ENCODE data around the gene TMEM203. TPM values are rescaled to one million over a fixed set of nuclear protein-coding genes. Genes with fewer than 3 reads are reported as not detected.

TMEM203 gene, protein sequence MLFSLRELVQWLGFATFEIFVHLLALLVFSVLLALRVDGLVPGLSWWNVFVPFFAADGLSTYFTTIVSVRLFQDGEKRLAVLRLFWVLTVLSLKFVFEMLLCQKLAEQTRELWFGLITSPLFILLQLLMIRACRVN
- 36.7 and 36.9 TPM in 2 replicates for total RNA-seq (2016; rRNA removed; fragmentation: Illumina TruSeq; extraction: Trizol)
- 13.2 and 14.3 TPM in 2 replicates for total RNA-seq (2016; cell fraction: cytosol; rRNA removed; fragmentation: Illumina TruSeq; extraction: Trizol; ENCODE audit: low read depth)
- total RNA-seq (2016; cell fraction: insoluble cytoplasmic fraction; rRNA removed; fragmentation: Illumina TruSeq; extraction: Trizol): 37.8 TPM in 2 replicates
- 34.6 and 37.7 TPM in 2 replicates for total RNA-seq (2016; cell fraction: membrane; rRNA removed; fragmentation: Illumina TruSeq; extraction: Trizol)
- 15.2 and 16.6 TPM in 2 replicates for total RNA-seq (2016; cell fraction: nucleus; rRNA removed; fragmentation: Illumina TruSeq; extraction: Trizol)
- polyA plus RNA-seq (2011; rRNA removed): 23.0 and 23.4 TPM in 2 replicates
- 27.7 and 31.7 TPM in 2 replicates for polyA plus RNA-seq (2011; cell fraction: cytosol; rRNA removed)
- 12.2 and 13.2 TPM in 2 replicates for polyA plus RNA-seq (2011; cell fraction: nucleus; rRNA removed)
- polyA plus RNA-seq (2012): 22.5 and 22.9 TPM in 2 replicates
- 12.4 and 14.0 TPM in 2 replicates for polyA plus RNA-seq (2016; cell fraction: cytosol; fragmentation: Illumina TruSeq; extraction: Trizol; ENCODE audit: low read depth)
- 38.8 and 39.8 TPM in 2 replicates for polyA plus RNA-seq (2016; cell fraction: insoluble cytoplasmic fraction; fragmentation: Illumina TruSeq; extraction: Trizol; ENCODE audit: low read depth)
- 29.6 and 33.1 TPM in 2 replicates for polyA plus RNA-seq (2016; cell fraction: membrane; fragmentation: Illumina TruSeq; extraction: Trizol; ENCODE audit: low read depth)
- polyA plus RNA-seq (2016; cell fraction: nucleus; fragmentation: Illumina TruSeq; extraction: Trizol; ENCODE audit: insufficient read depth, low read depth): 29.1 and 31.2 TPM in 2 replicates
- polyA minus RNA-seq (2011; rRNA and poly(A)+ RNA removed; ENCODE audit: low replicate concordance): 21.9 and 33.0 TPM in 2 replicates
- polyA minus RNA-seq (2011; cell fraction: cytosol; rRNA and poly(A)+ RNA removed): 12.0 and 13.6 TPM in 2 replicates
- polyA minus RNA-seq (2011; cell fraction: nucleus; rRNA and poly(A)+ RNA removed): 7.6 TPM in 2 replicates
- Bru-seq, nascent RNA: percentile 83 among the genes with signal in this experiment
- BruChase-seq, experiment 1, labeled RNA remaining after a 6-hour chase: percentile 92 among the genes with signal in this experiment
- percentile 95 among the genes with signal in this experiment for BruChase-seq, experiment 2, labeled RNA remaining after a 2-hour chase
- long read RNA-seq, experiment 1, transcript TMEM203-201 (1 exons, 1,557 nt): major isoform, 14 of 14 reads
- long read RNA-seq, experiment 1, partial matches to known transcripts: 0 of 14 reads
- long read RNA-seq, experiment 1, other reads (novel, unspliced or antisense): 0 of 14 reads
- long read RNA-seq, experiment 2, transcript TMEM203-201 (1 exons, 1,557 nt): major isoform, 87 of 87 reads
- long read RNA-seq, experiment 2, partial matches to known transcripts: 0 of 87 reads
- long read RNA-seq, experiment 2, other reads (novel, unspliced or antisense): 0 of 87 reads

DNA sequence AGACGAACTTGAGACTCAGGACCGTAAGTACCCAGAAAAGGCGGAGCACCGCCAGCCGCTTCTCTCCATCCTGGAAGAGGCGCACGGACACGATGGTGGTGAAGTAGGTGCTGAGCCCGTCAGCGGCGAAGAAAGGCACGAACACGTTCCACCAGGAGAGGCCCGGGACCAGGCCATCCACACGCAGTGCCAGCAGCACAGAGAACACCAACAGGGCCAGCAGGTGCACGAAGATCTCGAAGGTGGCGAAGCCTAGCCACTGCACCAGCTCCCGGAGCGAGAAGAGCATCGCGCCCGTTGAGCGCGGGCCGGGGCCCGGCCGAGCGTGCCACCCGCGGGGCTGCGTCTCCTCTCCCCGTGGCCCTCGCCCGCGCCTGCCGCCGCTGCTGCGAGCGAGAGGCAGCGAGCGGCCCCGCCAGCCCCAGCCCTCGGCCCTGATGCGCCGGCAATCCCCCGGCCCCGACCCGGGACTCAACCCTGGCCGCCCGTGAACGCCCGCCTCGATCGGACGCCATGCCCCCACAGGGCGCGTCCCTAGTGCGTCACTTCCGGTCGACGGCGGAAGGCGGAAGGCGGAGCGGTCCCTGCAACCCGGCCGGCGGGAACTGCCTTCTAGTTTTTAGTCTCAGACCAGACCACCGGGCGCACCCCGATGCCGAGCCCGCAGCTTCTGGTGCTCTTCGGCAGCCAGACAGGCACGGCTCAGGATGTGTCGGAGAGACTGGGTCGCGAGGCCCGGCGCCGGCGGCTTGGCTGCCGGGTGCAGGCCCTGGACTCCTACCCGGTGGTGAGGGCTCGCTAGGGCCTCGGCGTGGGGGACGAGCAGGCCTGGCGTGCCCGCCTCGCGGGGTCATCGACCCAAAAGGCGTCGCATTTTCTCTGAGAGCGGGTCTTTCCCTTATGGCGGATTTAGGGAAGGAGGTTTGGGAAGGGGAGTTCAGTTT, at the start of gene TMEM203, which contains the start of gene NDOR1:
TSS of gene TMEM203 (minus strand) at position 523 of the 944 bp plus-strand sequence. CDS start at position 289, 234 bp downstream.
TSS of gene NDOR1 (plus strand) at position 575 of the 944 bp plus-strand sequence. CDS start at position 653, 78 bp downstream.
- Histone ChIP-seq H3K4me2 (ENCODE audit: low read depth, low read length) (peak within 1 kb of the TSS; percentile 95), H3K27ac (ENCODE audit: extremely low read length, insufficient read depth, low read length) (peak within 1 kb of the TSS; percentile 61), H3K9ac (ENCODE audit: insufficient read depth, low read depth, low read length) (peak within 1 kb of the TSS; percentile 88), H4K20me1 (ENCODE audit: insufficient read depth, low read length) (0 out of 2 replicates have a peak, but pooled peaks cover 4% of the 10 kb centered on the region), H3K36me3 (replicated peaks in 1 of 2; ENCODE audit: control insufficient read depth in 1 of 2, insufficient read depth in 2 of 2, low read length in 2 of 2) (no peaks in the 10 kb centered on the region), H3K79me2 (ENCODE audit: insufficient read depth, low read length) (peaks cover 40% of the 10 kb centered on the region), H3K27me3 (ENCODE audit: control insufficient read depth in 1 of 2, insufficient read depth in 2 of 2, low read length in 2 of 2) (no peaks in the 10 kb centered on the region; a peak in 1 of 5 replicates), H2AFZ (ENCODE audit: low read length) (no peak within 1 kb of the TSS), H3K4me1 (ENCODE audit: insufficient read depth, low read length) (peaks cover 50% of the 10 kb centered on the region), H3K9me3 (ENCODE audit: low read length) (no peaks in the 10 kb centered on the region), H3K4me3 (replicated peaks in 1 of 3; ENCODE audit: insufficient read depth in 1 of 3, low read depth in 2 of 3, low read length in 3 of 3) (peak within 1 kb of the TSS; percentile 90 to 93 (median 92))
- intact Hi-C loops (cut with micrococcal nuclease; ENCODE audit: unreplicated experiment): loop anchor here (2.0 kb wide), 1 partner anchor 17 kb away; the partner anchor contains the start of genes ANAPC2 and SSNA1
- BruUV-seq (replicated peaks): no TSS peak
- CTCF ChIA-PET (ENCODE audit: low intra/inter-chr PET ratio, low total read pairs): no interaction called here
- 2% methylated on average over 13 of the region's 98 CpGs for WGBS (ENCODE audit: low lambda C conversion rate)
- no peak for FAIRE-seq
- DNase-seq (ENCODE audit: low spot score): peak; percentile 75
- ATAC-seq: peak; percentile 37
- in situ Hi-C loops (cut with HindIII; ENCODE audit: extremely low pct_ligation_motif_present, low pct_unique_long_range_greater_than_20kb): no loop called here
- POLR2A ChIA-PET: interaction anchor here (1.8 to 8.8 kb wide), 3 partner anchors 16 to 17 kb away, joined by 5 to 225 read pairs (median 15); partner anchors contain the start of genes ANAPC2, CYSRT1, RNF208 and RNF224
- TF ChIP-seq DMAP1 (CRISPR knock-in tag; IDR thresholded peaks at IDR 0.05) (peak; percentile 84), PAX8 (CRISPR knock-in tag; IDR thresholded peaks at IDR 0.05; ENCODE audit: borderline replicate concordance) (peak; percentile 31; the same call in 1 of the 2 replicates), NFIB (CRISPR knock-in tag; IDR thresholded peaks at IDR 0.05; ENCODE audit: borderline replicate concordance) (no peak), DNMT3B (CRISPR knock-in tag; conservative IDR thresholded peaks at IDR 0.05) (no peak; the same call in 1 of the 2 replicates), STAG1 (CRISPR knock-in tag; IDR thresholded peaks at IDR 0.05) (no peak), RAD51 (IDR thresholded peaks at IDR 0.05; ENCODE audit: borderline replicate concordance) (no peak), RBFOX2 (IDR thresholded peaks at IDR 0.05; ENCODE audit: low read depth, low read length) (peak; percentile 96), REPIN1 (CRISPR knock-in tag; IDR thresholded peaks at IDR 0.05; ENCODE audit: borderline replicate concordance, low read depth) (peak; percentile 79), NFE2 (CRISPR knock-in tag; IDR thresholded peaks at IDR 0.05) (no peak), IRF2 (CRISPR knock-in tag; IDR thresholded peaks at IDR 0.05) (peak; percentile 77; the same call in 1 of the 2 replicates), ZFP82 (CRISPR knock-in tag; IDR thresholded peaks at IDR 0.05; ENCODE audit: borderline replicate concordance) (peak; percentile 62; the same call in 1 of the 2 replicates), MED13 (CRISPR knock-in tag; IDR thresholded peaks at IDR 0.05) (no peak)
- TF ChIP-seq, protein P1, sequence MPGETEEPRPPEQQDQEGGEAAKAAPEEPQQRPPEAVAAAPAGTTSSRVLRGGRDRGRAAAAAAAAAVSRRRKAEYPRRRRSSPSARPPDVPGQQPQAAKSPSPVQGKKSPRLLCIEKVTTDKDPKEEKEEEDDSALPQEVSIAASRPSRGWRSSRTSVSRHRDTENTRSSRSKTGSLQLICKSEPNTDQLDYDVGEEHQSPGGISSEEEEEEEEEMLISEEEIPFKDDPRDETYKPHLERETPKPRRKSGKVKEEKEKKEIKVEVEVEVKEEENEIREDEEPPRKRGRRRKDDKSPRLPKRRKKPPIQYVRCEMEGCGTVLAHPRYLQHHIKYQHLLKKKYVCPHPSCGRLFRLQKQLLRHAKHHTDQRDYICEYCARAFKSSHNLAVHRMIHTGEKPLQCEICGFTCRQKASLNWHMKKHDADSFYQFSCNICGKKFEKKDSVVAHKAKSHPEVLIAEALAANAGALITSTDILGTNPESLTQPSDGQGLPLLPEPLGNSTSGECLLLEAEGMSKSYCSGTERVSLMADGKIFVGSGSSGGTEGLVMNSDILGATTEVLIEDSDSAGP (CRISPR knock-in tag; IDR thresholded peaks at IDR 0.05; ENCODE audit: borderline replicate concordance): peak; percentile 54; the same call in 1 of the 2 replicates
- TF ChIP-seq, protein P2, sequence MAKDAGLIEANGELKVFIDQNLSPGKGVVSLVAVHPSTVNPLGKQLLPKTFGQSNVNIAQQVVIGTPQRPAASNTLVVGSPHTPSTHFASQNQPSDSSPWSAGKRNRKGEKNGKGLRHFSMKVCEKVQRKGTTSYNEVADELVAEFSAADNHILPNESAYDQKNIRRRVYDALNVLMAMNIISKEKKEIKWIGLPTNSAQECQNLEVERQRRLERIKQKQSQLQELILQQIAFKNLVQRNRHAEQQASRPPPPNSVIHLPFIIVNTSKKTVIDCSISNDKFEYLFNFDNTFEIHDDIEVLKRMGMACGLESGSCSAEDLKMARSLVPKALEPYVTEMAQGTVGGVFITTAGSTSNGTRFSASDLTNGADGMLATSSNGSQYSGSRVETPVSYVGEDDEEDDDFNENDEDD (CRISPR knock-in tag; IDR thresholded peaks at IDR 0.05; ENCODE audit: borderline replicate concordance): peak; percentile 96
